ENCODE measurements around the gene ERICH6B.

Gene ERICH6B

DNA sequence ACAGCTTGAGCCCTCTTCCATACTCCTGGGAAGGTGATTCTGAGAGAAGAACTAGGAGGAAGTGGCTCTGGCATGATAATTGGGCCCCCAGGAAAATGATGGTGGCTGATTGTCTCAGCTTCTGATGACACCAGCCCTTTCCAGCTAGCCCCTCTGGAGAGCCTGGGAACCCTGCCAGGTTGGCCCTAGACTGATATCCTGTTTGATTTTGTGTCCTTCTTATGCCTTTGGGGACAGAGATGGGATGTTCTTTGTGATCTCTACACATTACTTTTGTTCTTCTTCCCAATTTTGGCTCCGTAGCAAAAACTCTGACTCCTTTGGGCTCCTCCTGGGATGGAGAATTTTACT lies 39.7 kb downstream of the ERICH6B start:
- no peak for DNase-seq (ENCODE audit: low read depth in 1 of 2, low spot score in 1 of 2)
- Histone ChIP-seq H3K27me3 (ENCODE audit: insufficient read depth, poor library complexity, severe bottlenecking) (peaks cover 2% of the 10 kb centered on the region), H3K27ac (replicated peaks) (no peak overlapping the region), H3K4me3 (replicated peaks; ENCODE audit: insufficient read depth, low read length) (no peak overlapping the region)
- no peak for TF ChIP-seq GABPA (IDR thresholded peaks at IDR 0.05; ENCODE audit: low read depth)
- TF ChIP-seq, protein P1, sequence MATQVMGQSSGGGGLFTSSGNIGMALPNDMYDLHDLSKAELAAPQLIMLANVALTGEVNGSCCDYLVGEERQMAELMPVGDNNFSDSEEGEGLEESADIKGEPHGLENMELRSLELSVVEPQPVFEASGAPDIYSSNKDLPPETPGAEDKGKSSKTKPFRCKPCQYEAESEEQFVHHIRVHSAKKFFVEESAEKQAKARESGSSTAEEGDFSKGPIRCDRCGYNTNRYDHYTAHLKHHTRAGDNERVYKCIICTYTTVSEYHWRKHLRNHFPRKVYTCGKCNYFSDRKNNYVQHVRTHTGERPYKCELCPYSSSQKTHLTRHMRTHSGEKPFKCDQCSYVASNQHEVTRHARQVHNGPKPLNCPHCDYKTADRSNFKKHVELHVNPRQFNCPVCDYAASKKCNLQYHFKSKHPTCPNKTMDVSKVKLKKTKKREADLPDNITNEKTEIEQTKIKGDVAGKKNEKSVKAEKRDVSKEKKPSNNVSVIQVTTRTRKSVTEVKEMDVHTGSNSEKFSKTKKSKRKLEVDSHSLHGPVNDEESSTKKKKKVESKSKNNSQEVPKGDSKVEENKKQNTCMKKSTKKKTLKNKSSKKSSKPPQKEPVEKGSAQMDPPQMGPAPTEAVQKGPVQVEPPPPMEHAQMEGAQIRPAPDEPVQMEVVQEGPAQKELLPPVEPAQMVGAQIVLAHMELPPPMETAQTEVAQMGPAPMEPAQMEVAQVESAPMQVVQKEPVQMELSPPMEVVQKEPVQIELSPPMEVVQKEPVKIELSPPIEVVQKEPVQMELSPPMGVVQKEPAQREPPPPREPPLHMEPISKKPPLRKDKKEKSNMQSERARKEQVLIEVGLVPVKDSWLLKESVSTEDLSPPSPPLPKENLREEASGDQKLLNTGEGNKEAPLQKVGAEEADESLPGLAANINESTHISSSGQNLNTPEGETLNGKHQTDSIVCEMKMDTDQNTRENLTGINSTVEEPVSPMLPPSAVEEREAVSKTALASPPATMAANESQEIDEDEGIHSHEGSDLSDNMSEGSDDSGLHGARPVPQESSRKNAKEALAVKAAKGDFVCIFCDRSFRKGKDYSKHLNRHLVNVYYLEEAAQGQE (IDR thresholded peaks at IDR 0.05; ENCODE audit: insufficient replicate concordance, low read depth): no peak
- TF ChIP-seq SPI1 (IDR thresholded peaks at IDR 0.05; ENCODE audit: borderline replicate concordance, low read depth): no peak
- TF ChIP-seq, protein P2, sequence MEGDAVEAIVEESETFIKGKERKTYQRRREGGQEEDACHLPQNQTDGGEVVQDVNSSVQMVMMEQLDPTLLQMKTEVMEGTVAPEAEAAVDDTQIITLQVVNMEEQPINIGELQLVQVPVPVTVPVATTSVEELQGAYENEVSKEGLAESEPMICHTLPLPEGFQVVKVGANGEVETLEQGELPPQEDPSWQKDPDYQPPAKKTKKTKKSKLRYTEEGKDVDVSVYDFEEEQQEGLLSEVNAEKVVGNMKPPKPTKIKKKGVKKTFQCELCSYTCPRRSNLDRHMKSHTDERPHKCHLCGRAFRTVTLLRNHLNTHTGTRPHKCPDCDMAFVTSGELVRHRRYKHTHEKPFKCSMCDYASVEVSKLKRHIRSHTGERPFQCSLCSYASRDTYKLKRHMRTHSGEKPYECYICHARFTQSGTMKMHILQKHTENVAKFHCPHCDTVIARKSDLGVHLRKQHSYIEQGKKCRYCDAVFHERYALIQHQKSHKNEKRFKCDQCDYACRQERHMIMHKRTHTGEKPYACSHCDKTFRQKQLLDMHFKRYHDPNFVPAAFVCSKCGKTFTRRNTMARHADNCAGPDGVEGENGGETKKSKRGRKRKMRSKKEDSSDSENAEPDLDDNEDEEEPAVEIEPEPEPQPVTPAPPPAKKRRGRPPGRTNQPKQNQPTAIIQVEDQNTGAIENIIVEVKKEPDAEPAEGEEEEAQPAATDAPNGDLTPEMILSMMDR (IDR thresholded peaks at IDR 0.05; ENCODE audit: insufficient read depth, low read length): no peak
- no peak for TF ChIP-seq POLR2AphosphoS5 (IDR thresholded peaks at IDR 0.05; ENCODE audit: low read depth)

DNA sequence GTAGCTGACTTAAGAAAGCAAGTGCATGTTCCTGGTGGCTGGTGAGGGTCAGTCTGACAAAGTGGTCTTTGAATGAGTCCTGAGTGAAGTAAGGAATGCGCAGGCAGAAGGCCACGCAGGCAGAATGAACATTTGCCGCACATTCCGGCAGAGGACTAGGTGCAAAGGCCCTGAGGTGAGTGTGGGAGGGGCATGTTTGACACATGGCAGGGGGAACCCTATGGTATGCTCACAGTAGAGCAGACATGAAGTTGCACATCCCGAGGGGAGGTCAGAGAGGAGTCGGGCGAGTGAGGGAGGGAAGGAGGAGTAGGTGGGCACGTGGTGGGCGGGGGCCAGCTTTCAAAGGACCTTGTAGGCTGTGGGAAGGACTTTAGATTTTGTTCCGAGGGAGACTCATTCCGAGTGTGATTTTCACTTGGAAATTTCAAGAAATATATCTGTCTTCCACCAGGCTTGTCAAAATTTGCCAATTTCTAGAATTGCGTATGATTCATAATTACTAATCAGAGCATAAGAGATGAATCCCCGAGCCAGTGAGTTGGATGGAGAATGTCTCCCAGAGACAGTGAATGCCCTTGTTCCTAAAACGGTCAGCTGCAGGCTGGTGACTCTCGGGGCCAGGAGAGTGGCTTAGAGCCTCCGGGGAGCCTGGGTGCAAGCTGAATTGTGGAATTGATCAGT lies 40.3 kb downstream of the ERICH6B start:
- no peak overlapping the region for H3K4me3 ChIP-seq (replicated peaks; ENCODE audit: insufficient read depth, low read length)
- TF ChIP-seq SPI1 (IDR thresholded peaks at IDR 0.05; ENCODE audit: borderline replicate concordance, low read depth) (no peak), POLR2AphosphoS5 (IDR thresholded peaks at IDR 0.05; ENCODE audit: low read depth) (no peak), GABPA (IDR thresholded peaks at IDR 0.05; ENCODE audit: low read depth) (no peak)
- TF ChIP-seq, protein P2 (IDR thresholded peaks at IDR 0.05; ENCODE audit: insufficient read depth, low read length): no peak
- TF ChIP-seq, protein P1 (IDR thresholded peaks at IDR 0.05; ENCODE audit: insufficient replicate concordance, low read depth): no peak
- H3K27ac ChIP-seq (replicated peaks): no peak overlapping the region
- peaks cover 2% of the 10 kb centered on the region for H3K27me3 ChIP-seq (ENCODE audit: insufficient read depth, poor library complexity, severe bottlenecking)
- DNase-seq (ENCODE audit: low read depth in 1 of 2, low spot score in 1 of 2): no peak

DNA sequence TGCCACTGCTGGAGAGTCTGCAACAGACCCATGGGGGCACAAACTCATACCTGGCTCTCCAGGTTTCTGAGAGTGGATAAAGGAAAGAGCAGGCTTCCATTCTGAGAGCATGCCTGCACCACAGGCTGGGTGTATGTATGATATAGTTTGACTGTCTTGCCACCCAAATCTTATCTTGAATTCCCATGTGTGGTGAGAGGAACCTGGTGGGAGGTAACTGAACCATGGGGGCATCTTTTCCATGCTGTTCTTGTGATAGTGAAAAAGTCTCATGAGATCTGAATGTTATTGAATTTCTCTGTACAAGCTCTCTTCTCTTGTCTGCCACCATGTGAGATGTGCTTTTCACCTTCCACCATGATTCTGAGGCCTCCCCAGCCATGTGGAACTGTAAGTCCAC lies 50.2 kb downstream of the ERICH6B start:
- no peak for TF ChIP-seq POLR2AphosphoS5 (IDR thresholded peaks at IDR 0.05; ENCODE audit: low read depth)
- TF ChIP-seq, protein P1 (IDR thresholded peaks at IDR 0.05; ENCODE audit: insufficient replicate concordance, low read depth): no peak
- no peak for TF ChIP-seq SPI1 (IDR thresholded peaks at IDR 0.05; ENCODE audit: borderline replicate concordance, low read depth)
- no peak for TF ChIP-seq GABPA (IDR thresholded peaks at IDR 0.05; ENCODE audit: low read depth)
- TF ChIP-seq, protein P2 (IDR thresholded peaks at IDR 0.05; ENCODE audit: insufficient read depth, low read length): no peak
- Histone ChIP-seq H3K4me3 (replicated peaks; ENCODE audit: insufficient read depth, low read length) (no peak overlapping the region), H3K27me3 (ENCODE audit: insufficient read depth, poor library complexity, severe bottlenecking) (no peaks in the 10 kb centered on the region), H3K27ac (replicated peaks) (no peak overlapping the region)
- DNase-seq (ENCODE audit: low read depth in 1 of 2, low spot score in 1 of 2): no peak
